Heart left ventricle (tissue), 13 donors: Measurements from ENCODE around the gene TFPI2.

ENCODE experiments used
- CTCF ChIP-seq, 12 donors: fragments of 200-600 bp; sonication (generic) in 4 of 12; IDR thresholded peaks; one replicate each; pipeline versions ENCODE4 v1.5.0 to v1.8.0; 2018 to 2022; ENCODE audit warnings: antibody characterized with exemption in 12 of 12, mild to moderate bottlenecking in 5 of 12
- POLR2A ChIP-seq, 2 donors: fragments of 450-650 bp; IDR thresholded peaks; one replicate each; pipeline ENCODE4 v1.6.1; 2017; ENCODE audit warnings: antibody characterized with exemption in 2 of 2, mild to moderate bottlenecking in 2 of 2, moderate library complexity in 2 of 2
- donor health status: ischemic (EF 13 %, LVEDD 7.1; RV severe dilation, severe dysfunction).
- donor health status: DM: no; HTN: yes; CAD: no.
- donor health status: DM: no; HTN: no; CAD: no.
- donor health status: ischemic (EF 25% LVEDD 6.9; RV normal size, moderate dysfunction).
- donor health status: ischemic (EF 25% LVEDD 5.7; RV mildly dilated, moderate dysfunction).
- donor health status: ischemic (EF 35%, LVEDD 5.7; RV mildly dilated, moderate dysfunction).
- donor health status: nonischemic (EF 11% LVEDD 7.7; RV severe dilation, severe dysfunction).
- donor health status: DM: yes; HTN: yes; CAD: no.
- donor health status: PGD.
- donor health status: ischemic (EF 29% LVEDD 5.4; RV normal size, mild dysfunction).
- donor health status: nonischemic (EF 23%, LVEDD 6.1; RV moderate dilation, normal function).

GRCh38 chr7:93920496-93921182, 30.1 kb upstream of the TFPI2 start:
- TF ChIP-seq CTCF (IDR thresholded peaks at IDR 0.05) (no peak), POLR2A (IDR thresholded peaks at IDR 0.05) (no peak)
